Measurements from ENCODE around the gene CPA5. TPM values are rescaled to one million over a fixed set of nuclear protein-coding genes. Genes with fewer than 3 reads are reported as not detected.

CPA5 gene
- total and polyA plus RNA-seq, 2 of the 8 experiments (the other 6 are each of a cell fraction or from before 2014, with no cell fraction given): 0.12 TPM; not detected in 1

- no peak for TF ChIP-seq CHD7 (IDR thresholded peaks at IDR 0.05; ENCODE audit: insufficient replicate concordance, low read length)
- TF ChIP-seq GTF2F1 (IDR thresholded peaks at IDR 0.05; ENCODE audit: borderline replicate concordance, low read depth, low read length): no peak
These were observed 70.4 kb downstream of the CPA5 start (continued) for GRCh38 chr7:130415006-130415405.

All from H1 (cell line).